Activated T-helper 1 cell treated with anti-CD3 and anti-CD28 coated beads, Interleukin-2, amount 50 U/mL, for 16 hours (primary cell): ENCODE measurements around the gene TMEM207.

ENCODE experiments used
- DNase-seq, 2 donors: peaks; one replicate each; pipeline ENCODE4 v3.0.0-alpha.2; 2020; ENCODE audit warnings: low read depth in 1 of 2, low spot score in 1 of 2

TMEM207 gene

GRCh38 chr3:190385731-190386688 lies 63.7 kb downstream of the TMEM207 start:
- no peak for DNase-seq

- DNase-seq: no peak
Observed at GRCh38 chr3:190384309-190384756, 65.4 kb downstream of the TMEM207 start.

- no peak for DNase-seq
Observed at GRCh38 chr3:190382082-190382481, 67.6 kb downstream of the TMEM207 start.

- DNase-seq: no peak
Observed at GRCh38 chr3:190381441-190381840, 68.3 kb downstream of the TMEM207 start.

GRCh38 chr3:190380184-190380583 lies 69.5 kb downstream of the TMEM207 start:
- DNase-seq: no peak
